GOT3 (cell line): ENCODE results near the gene ALDH1L1.
A peak's percentile ranks its signal among the peaks of the same experiment; 100 is the strongest.

Source experiments
- DNase-seq: peaks from one replicate; lab custom pipeline; 2025; ENCODE audit warnings: mixed read lengths; lab: John Stamatoyannopoulos, UW

Gene ALDH1L1

GRCh38 chr3:126180477-126181397, at the start of gene ALDH1L1:
Gene ALDH1L1, minus strand, starts transcription at chr3:126180586. Its CDS starts 19,607 bp downstream, at chr3:126160979.
- DNase-seq = no peak

GRCh38 chr3:126226374-126226773, 46.0 kb upstream of the ALDH1L1 start:
- DNase-seq = no peak

DNA sequence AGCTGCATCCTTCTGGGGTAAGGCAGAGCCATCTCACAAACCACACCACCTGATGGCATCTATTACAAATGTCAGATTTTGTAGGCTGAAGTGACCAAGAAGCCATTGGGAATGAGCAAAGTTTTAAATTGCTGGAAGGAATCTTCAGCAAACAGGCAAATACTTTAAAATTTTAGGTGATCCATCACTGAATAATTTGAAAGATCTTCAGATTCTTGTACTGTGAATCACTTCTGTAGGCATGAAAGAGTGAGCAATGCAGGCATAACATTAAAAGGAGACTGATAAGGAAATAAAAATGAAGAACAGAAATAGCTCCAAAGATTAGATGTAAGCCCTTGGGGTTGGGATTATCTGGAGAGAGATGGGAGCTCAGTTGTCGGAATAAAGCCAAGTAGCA, 36.0 kb upstream of the ALDH1L1 start:
- DNase-seq = no peak

GRCh38 chr3:126213379-126214028, 33.1 kb upstream of the ALDH1L1 start:
- DNase-seq = no peak

DNA sequence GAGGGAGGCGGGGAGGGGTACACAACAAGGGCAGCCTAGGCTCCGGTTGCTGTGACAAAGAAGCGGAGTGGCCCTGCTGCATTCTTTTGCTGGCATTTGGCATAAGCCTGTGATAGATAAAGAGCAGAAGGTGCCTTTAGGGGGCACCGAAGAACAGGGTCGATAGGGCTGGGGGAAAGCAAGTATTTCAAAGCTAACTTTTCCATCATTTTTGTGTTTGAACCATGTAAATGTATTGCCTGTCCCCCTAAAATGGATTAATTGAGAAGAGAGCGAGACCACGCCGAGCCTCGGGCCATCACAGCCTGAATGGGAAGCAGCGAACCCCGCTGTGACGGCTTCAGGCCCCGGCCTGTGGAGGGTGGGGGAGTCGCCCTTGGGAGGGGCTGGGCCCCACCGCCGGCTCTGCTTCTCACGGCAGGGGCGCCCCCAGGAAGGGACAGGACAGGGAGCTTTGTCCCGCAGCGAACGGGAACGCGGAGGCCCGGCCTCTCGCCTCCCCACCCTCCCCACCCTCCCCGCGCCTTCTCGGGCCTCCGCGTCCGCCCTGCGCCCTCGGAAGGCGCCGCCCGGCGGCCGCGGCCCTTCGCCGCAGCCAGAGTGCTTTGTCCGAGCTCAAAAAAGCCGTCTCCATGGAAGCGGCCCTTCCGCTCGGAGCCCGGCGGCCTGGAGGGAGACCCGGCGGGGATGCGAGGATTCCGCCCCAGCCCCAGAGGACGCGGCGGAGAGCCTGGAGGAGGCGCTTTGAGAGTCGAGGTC, 32.4 kb upstream of the ALDH1L1 start:
- no peak for DNase-seq

DNA sequence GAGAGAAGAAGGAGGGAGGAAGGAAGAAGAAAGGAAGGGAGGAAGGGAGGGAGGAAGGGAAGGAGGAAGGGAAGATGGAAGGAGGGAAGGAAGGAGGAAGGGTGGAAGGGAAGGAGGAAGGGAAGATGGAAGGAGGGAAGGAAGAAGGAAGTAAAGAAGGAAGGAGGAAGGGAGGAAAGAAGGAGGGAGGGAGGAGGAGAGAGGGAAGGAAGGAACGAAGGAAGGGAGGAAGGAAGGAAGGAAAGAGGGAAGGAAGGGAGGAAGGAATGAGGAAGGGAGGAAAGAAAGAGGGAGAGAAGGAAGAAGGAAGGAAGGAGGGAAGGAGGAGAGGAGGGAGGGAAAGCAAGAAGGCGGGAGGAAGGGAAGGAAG, 31.8 kb upstream of the ALDH1L1 start:
- no peak for DNase-seq

DNA sequence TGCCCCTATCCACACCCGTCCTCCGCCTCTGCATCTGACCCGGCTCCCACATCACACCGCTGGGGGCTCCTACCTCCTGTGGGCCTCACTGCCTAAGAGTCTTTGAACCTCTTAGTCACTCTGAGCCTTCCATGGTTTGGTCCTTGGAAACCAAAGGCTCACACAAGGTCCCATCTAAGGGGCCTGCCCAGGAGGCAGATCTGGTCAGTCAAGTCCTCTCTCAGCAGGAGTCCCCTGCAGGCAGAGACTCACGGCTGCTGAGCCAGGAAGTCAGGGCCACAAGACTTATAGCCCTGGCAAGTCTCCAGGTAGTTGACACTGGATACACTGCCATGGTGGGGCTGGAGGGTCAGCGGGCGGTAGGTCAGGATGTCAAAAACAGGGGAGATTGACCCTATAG, 31.2 kb upstream of the ALDH1L1 start:
- DNase-seq = no peak

- DNase-seq = no peak
Observed at GRCh38 chr3:126210606-126211005, 30.2 kb upstream of the ALDH1L1 start.

- DNase-seq = no peak
Observed at GRCh38 chr3:126209741-126210140, 29.4 kb upstream of the ALDH1L1 start.

GRCh38 chr3:126208606-126209256, 28.3 kb upstream of the ALDH1L1 start:
- no peak for DNase-seq

DNA sequence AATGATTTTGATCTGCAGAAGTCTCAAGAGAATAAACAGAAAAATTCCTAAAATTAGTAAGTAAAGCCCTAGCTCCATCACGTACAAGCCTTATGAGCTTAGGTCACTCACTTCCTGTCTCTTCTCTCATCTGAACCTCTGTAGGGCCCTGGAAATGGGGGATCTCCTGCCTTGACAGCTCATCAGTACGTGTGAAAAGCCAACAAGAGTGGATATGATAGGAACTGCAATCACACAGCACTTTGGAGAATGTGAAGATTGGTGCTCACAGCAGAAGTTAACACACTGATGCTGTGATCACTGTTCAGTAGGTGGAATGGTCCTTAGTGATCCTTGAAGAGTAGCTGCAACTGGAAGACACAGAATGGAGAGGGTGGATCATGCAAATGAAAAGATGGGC, 27.8 kb upstream of the ALDH1L1 start:
- no peak for DNase-seq

DNA sequence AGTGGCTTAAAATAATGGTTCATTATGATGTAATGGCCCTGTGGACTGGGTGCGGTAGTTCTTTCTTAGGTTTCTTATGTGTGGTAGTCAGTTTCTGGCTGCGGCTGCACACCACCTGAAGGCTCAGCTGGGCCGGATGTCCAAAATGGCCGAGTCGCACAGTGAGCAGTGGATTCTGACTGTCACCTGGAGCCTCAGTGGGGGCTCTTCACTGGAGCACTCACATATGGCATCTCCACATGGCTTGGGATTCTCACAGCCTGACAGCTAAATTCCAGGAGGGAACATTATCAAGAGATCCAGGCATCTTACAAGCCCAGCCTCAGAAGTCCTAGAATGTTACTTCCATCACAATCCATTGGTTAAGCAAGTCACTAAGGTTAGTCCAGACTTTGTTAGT, 26.8 kb upstream of the ALDH1L1 start:
- DNase-seq = no peak

DNA sequence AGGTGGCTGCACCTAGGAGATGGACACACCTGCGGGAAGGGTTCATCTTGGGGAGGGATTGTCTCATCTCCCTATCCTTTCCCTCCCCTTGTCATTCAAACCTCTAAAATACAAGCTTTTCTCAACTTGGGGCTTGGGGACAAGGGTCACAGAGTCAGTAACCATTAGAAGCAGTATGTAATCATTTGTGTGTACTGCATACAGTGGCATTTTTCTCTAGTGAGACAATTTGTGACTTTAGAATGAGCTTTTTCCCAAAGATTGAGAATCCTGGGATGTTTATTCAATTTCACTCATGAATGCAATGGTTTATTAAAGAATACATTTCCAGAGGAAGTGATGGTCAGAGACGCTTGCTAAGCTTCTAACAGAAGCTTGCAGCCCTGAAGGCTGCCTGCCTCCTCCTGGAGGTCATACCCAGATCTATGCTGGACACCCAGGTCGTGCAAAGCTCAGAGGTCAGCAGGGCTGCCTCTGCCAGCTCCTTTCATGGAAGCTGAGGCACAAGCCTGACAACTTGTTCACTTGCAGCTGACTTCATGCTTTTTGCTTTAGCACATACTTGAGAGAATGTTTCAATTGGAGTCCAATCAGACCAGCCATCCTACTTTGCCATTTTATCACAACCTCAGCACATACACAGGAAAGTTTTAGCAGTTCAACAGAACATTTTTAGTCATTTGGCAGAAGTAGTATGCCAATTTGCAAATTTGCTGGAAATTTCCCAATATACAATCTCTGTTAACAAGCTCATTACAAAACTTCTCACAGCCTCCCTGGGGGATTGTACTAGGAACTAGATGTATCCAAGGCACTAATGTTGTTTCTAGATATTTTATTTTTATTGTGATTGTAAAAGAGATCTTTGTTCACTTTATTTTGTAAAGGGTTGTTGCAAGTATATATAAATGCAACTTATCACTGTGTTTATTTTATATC, 25.6 kb upstream of the ALDH1L1 start:
- DNase-seq = no peak

DNA sequence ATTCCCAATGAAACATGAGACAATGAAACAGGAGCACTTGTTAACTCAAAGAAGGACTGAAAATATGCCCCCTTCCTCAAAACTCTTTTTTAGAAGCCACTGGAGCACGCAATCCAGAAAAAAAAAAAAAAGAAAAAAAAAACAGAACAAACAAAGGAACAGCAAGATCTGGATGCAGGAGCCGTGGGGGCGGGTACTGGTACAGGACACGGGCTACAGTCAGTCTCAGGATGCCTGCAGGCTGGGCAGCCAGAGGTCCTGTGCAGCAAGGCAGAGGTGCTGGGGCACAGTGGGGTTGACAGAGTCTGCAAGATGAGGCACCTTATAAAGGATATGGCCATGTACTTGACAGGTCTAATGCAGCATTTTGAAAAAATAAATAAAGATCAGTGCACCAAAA, 22.3 kb upstream of the ALDH1L1 start:
- no peak for DNase-seq

DNA sequence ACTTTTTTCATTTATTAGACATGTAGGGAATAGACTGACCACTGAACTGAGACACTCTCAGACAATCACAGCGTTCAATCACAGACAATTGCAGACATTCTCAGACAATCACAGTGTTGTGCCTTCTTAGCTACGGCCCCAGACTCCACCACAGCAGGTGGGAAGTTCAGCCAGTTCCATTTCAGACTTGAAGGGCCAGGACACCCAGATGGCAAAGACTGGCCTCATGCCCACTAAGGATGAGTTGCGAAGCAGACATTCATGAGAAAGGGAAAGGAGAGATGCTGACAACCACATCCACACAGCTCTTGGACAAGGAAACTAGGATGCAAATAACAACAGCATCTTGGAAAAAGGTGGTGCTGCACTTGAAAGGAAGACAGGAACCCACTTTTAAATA, 21.9 kb upstream of the ALDH1L1 start:
- no peak for DNase-seq

- no peak for DNase-seq
Observed at GRCh38 chr3:126201168-126201567, 20.8 kb upstream of the ALDH1L1 start.

DNA sequence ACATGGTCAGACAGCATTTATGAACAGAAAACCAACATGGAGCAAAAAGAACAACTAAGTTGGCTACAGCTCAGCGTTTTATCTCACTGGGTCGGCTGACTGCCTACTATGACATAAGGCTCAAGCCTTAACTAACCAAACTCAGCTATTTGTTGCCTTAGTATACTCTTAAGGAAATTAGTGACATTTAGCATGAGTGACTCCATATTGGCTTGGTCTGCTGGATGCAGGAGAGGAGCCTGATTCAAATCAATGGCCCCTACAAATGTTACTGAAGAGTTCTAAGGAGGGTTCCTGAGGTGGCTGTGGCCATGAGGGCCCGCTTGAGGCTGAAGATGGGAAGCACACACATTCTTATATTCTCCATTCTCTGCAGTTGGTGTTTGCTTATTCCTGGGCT, 20.1 kb upstream of the ALDH1L1 start:
- DNase-seq = no peak

- no peak for DNase-seq
Observed at GRCh38 chr3:126199256-126199655, 18.9 kb upstream of the ALDH1L1 start.

GRCh38 chr3:126197854-126198584, 17.6 kb upstream of the ALDH1L1 start:
- peak; percentile 50 for DNase-seq

DNA sequence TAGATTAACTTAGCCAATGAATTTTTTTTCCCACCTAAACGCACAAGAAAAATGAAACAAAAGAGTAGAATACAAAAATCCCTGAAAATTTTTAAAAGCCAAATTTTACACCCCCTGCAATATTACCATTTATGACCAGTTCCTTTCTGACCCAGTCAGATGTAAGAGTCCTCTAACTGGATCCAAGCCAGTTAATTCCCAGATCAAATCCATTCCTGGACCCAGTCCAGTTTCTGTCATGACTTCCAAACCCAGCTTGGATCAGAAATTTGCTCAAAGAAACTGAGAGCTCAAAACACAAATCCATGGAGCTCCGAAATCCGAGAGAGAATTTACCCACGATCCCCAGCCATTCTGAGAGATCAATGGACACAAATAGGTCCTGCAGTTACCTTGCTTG, 17.0 kb upstream of the ALDH1L1 start:
- no peak for DNase-seq
